Measurements from ENCODE around the gene NKAIN1.

DNA sequence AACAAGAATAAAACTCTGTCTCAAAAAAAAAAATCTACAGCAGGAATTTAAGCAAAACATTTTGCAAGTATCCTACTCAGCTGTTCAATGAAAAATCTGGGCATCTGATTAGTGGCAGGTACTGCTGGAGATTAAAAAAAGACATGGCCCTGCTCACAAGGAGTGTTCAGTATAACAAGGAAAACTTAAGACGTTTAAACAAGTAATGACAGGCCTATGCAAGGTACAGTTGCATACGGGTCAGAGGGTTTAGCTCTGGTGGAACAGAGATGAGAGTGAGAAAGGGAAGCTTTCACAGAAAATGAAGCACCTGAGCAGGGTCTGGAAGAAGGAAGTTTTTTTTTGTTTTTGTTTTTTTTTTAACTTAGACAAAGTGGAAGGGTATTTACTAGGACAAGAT, 33.9 kb upstream of the NKAIN1 start:
- TF ChIP-seq, protein P1, sequence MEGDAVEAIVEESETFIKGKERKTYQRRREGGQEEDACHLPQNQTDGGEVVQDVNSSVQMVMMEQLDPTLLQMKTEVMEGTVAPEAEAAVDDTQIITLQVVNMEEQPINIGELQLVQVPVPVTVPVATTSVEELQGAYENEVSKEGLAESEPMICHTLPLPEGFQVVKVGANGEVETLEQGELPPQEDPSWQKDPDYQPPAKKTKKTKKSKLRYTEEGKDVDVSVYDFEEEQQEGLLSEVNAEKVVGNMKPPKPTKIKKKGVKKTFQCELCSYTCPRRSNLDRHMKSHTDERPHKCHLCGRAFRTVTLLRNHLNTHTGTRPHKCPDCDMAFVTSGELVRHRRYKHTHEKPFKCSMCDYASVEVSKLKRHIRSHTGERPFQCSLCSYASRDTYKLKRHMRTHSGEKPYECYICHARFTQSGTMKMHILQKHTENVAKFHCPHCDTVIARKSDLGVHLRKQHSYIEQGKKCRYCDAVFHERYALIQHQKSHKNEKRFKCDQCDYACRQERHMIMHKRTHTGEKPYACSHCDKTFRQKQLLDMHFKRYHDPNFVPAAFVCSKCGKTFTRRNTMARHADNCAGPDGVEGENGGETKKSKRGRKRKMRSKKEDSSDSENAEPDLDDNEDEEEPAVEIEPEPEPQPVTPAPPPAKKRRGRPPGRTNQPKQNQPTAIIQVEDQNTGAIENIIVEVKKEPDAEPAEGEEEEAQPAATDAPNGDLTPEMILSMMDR (IDR thresholded peaks at IDR 0.05): no peak
- TF ChIP-seq, protein P2, sequence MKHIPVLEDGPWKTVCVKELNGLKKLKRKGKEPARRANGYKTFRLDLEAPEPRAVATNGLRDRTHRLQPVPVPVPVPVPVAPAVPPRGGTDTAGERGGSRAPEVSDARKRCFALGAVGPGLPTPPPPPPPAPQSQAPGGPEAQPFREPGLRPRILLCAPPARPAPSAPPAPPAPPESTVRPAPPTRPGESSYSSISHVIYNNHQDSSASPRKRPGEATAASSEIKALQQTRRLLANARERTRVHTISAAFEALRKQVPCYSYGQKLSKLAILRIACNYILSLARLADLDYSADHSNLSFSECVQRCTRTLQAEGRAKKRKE (CRISPR knock-in tag; IDR thresholded peaks at IDR 0.05; ENCODE audit: low read depth): no peak
- TF ChIP-seq NR3C1 (IDR thresholded peaks at IDR 0.05): no peak
- no peak for TF ChIP-seq TP53 (CRISPR knock-in tag; IDR thresholded peaks at IDR 0.05)
- TF ChIP-seq EP300 (IDR thresholded peaks at IDR 0.05): no peak
- TF ChIP-seq, protein P3, sequence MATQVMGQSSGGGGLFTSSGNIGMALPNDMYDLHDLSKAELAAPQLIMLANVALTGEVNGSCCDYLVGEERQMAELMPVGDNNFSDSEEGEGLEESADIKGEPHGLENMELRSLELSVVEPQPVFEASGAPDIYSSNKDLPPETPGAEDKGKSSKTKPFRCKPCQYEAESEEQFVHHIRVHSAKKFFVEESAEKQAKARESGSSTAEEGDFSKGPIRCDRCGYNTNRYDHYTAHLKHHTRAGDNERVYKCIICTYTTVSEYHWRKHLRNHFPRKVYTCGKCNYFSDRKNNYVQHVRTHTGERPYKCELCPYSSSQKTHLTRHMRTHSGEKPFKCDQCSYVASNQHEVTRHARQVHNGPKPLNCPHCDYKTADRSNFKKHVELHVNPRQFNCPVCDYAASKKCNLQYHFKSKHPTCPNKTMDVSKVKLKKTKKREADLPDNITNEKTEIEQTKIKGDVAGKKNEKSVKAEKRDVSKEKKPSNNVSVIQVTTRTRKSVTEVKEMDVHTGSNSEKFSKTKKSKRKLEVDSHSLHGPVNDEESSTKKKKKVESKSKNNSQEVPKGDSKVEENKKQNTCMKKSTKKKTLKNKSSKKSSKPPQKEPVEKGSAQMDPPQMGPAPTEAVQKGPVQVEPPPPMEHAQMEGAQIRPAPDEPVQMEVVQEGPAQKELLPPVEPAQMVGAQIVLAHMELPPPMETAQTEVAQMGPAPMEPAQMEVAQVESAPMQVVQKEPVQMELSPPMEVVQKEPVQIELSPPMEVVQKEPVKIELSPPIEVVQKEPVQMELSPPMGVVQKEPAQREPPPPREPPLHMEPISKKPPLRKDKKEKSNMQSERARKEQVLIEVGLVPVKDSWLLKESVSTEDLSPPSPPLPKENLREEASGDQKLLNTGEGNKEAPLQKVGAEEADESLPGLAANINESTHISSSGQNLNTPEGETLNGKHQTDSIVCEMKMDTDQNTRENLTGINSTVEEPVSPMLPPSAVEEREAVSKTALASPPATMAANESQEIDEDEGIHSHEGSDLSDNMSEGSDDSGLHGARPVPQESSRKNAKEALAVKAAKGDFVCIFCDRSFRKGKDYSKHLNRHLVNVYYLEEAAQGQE (IDR thresholded peaks at IDR 0.05): no peak
- no peak for TF ChIP-seq RCOR1 (IDR thresholded peaks at IDR 0.05; ENCODE audit: low read depth, low read length)
- no peak for TF ChIP-seq POLR2AphosphoS2 (conservative IDR thresholded peaks at IDR 0.05; ENCODE audit: low read length)

Measured in A549 (cell line).